HG03196 (cell line): ENCODE results near the gene RANBP3L.
"Not testable (repeated sequence)": the region's sequence is repeated elsewhere in the genome, so short reads cannot be mapped to it uniquely, and the experiment has no call there.

Source experiments
- ATAC-seq: cut with Tn5 transposase; IDR thresholded peaks from one replicate; pipeline ENCODE4 v1.9.1; 2021; ENCODE audit not compliant: unreplicated experiment

The RANBP3L gene

DNA sequence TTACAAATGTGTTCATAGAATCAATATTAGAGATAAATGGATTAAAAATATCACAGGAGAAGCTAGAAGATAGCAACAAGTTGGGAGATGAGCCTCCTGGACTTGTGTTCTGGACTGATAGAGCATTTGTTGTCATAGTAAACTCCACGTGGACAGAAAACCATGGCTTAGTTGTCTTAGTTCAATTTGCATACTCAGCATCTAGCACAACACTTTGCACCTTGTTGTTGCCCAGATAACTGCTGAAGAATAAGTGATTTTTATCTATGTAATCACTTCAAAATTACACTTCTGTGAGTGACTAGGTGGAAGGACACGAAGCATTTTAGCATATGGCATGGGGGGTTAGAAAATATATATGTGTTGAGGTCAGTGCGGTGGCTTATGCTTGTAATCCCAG is 4.0 kb downstream of the RANBP3L start:
- ATAC-seq = no peak

DNA sequence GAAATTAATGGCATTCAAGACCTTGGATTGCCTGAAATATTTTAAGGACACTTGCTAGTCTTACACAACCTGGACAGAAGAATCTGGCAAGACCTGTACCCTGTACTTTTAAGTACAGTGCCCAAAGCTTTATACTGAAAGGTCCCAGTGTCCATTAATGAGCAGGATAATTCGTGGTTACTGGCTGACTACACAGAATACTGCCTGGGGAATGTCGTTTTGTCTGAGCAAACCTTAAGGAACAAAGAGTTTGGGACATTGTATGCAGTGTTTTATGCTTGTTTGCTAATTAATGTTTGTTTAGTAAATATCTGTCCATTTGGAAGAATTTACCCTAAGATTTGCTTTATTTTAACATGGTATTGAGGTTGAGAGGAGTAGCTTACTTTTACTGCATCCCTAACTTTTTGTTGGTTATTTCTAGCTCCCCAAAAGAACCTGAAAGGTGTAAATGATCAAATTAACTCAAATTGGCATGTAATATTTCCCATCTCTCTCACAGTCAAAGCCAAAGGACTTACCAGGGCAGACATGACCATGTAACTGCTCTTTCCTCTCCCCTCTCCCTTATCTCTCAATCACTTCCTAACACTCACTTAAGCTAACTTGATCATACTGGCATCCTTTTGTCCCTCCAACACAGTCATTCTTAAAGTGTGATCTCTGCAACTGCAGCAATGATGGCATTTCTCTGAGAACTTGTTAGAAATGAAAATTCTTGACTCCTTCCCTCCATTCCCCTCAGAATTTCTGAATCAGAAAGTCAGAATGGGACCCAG is 15.7 kb downstream of the RANBP3L start:
- no peak for ATAC-seq

DNA sequence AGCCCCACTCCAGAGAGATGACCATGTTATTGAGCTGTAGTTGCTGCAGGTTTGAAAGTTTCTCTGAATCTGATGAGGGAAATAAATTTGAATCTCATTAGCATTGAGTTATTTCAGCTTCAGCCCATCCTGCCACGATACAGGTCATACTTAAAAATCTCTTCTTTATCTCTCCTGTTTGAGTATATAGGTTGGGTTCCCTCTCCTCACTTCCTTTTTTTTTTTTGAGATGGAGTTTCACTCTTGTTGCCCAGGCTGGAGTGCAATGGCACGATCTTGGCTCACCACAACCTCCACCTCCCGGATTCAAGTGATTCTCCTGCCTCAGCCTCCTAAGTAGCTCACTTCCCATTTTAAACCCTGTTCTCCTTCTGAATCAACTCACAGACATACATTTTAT is 17.9 kb downstream of the RANBP3L start:
- ATAC-seq = not testable (repeated sequence)

DNA sequence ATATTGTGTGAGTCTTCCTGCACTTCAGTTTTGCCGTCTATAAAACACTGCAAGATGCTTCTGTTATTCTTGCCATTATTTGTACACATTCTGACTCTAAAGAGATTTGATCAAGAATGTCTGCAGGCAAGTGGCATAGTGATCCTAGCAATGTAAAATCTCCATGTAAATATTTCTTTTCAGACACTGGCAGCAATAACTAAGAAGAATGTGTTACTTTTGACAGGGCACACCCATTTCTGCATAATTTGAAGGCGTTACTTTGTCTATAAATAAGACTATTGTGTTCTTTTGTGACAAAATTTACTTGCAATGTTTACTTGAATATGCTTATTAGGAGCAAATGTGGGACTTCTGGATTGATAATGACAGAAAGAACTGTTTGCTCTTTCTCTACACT is 20.1 kb downstream of the RANBP3L start:
- ATAC-seq = no peak

DNA sequence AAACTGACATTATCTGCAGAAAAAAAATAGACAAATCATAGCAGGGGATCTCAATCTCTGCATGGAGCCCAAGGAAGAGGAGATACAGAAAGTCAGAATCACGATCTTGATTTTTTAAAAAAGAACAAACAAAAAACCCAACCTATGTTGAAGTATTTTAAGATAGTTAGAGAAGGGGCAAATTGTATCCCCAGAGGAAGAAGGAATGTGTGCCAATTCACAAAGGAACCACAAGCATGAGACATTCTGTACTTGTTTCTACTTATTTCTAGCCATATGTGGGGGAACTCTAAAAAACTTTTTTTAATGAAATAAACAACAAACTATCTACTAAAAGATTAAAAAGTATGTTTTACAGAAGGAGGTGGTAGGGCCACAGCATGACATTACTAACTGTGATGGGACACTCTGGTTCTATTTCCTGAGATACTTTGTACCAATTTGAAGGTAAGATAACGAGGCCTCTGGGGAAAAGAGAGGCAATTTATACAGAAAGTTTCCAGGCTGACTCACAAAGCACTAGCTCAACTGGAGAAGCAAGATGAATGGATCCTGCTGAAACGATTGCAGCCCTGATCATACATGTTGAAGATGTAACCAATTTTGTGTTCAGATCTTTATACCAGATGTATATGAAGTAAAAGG is 22.5 kb downstream of the RANBP3L start:
- no peak for ATAC-seq

DNA sequence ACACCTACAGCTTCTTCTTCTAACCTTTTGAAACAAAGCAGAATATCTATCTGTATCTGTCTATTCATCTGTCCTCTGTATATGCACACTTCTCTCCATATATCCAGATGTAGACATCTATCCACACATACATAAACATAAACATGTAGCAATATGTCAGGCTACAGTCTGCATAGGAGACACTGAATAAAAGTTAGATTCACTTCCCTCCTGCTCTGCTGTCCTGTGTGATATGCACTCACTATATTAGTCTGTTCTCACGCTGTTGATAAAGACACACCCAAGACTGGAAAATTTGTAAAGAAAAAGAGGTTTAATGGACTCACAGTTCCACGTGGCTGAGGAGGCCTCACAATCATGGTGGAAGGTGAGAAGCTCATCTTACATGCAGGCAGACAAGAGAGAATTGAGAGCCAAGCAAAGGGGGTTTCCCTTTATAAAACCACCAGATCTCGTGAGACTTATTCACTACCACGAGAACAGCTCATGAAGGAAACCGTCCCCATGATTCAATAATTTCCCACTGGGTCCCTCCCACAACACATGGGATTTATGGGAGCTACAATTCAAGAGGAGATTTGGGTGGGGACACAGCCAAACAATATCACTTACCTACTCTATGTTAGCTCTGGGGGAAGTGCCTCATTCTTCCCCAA is 24.1 kb downstream of the RANBP3L start:
- ATAC-seq = no peak

DNA sequence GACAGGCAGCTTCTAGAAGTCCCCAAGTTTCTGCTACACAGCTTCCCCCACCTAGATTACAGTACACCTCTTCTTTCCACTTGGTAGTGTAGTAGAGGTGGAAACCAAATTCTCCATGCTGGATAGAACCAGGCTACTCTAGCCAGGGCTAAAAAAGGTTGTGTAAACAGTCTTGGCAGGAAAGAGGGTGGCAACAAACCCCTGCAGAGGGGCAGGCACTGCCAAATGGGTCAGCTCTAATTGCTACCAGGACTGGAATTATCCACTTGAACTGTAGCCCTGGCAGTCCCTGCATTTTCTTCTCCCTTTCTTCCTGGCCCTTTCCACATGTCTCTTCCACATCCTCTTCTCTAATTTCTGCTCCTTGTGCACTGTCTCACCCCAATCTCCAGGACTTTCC is 24.8 kb downstream of the RANBP3L start:
- ATAC-seq = no peak

DNA sequence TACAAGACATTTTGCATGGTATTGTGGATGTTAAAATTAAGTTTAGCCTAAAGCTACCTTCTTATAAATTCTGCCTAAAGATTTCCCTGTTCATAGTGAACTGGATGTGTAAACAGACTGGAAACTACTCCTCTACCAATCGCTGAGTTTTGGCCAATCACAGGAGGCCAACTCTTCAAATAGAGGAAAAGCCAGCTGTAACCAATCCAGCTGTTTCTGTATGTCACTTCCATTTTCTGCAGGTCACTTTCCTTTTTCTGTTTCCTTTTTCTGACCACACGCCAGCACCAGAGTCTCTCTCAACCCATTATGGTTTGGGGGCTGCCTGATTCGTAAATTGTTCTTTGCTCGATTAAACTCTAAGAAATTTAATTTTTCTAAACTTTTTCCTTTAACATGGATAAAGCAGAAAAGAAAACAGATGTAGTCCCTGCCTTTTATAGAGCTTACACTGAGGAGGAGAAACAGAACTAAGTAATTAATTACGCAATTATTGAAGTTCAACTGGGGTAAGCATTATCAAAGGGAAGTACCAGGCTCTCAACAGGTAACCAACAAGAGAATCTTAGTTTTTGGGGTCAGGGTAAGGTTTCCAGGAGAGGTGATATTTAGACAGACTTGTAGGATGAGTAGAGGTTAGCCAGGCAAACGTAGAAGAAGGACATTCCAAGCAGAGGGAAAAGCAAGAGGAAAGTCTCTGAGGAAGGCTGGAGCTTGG is 27.7 kb downstream of the RANBP3L start:
- no peak for ATAC-seq

DNA sequence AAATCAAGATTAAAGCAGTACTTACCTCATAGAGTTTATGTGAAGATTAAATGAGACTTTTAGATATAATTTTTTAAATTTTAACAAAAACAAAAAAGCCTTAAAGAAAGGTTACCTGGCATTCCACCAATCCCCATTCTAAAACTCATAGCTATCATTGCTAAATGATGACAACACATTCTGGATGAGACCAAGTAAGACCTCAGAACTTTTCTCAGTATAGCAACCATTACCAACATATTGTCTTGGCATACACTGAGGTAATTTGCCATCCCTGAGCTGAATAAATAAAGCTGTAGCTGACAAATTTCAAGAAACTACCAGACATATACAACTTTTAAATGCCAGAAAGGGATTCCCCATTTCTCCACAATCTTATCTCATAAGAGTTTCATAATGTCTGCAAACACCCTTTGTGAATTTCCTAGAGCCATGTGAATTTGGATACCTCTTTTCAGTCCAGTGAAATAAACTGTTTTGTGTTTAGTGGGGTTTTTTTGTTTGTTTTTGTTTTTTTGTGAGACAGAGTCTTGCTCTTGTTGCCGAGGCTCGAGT is 29.5 kb downstream of the RANBP3L start:
- no peak for ATAC-seq

DNA sequence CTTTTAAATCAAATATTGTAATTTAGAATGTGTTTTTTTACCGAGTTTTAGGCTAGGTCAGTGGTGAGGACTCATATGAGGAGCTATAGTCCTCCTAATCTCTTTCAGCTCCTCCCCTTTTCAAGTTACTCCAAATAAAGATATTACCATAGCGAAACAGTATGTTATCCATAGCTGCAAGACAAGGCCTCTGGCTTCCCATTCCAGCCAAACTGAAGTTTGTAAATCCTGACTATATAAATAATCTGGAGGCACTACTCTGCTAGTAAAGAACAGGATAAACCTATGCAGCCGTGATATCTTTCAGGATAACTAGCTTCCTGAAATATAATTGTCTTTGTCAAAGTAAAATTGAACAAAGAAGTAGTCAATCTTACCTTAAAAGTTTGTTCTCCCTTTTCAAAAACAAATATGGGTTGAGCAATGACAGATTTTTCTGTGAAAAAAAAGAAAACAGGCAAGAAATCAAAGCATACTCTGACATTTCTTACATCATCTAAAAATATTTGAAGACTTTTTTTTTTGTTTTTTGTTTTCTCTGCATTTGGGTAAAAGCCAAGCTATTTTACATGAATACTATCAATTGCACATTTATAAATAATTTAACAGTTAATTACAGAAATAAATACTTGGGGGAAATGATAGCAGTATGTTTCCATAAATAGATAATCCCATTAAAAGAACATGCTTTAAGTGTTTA is 30.7 kb downstream of the RANBP3L start:
- no peak for ATAC-seq

DNA sequence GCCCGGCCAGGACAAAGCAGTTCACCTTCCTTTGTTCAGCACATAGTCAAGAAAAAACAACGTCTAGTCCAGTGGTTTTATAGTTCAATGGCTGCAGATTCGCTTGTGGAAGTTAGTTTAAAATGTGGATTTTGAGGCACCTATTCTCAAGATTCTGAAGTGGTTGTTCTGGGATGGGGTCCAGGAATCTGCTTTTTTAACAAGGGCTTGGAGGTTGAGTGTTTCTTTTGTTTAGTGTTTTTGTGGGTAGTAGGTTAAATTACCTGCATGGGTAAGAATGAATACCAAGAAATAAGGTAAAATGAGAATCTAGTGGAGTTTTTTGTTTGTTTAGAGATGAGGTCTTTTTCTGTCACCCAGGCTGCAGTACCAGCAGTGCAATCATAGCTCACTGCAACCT is 31.5 kb downstream of the RANBP3L start:
- ATAC-seq = no peak

DNA sequence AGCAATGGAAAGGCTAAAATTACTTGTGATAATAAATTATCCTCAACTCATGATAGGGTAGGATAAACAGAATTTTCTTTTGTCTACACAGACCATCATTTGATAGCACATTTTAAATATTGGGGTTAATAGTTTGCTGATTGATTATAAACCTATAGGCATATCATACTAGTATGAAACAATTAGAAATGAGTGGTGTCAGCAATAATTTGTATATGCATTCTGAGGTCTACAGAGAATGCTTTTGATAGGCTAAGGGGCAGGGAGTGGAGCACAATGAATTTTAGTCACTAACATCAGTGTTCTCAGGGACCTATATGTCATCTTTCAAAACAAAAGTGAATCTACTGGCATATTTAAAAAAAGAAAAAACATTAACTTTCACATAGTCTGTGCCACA is 32.2 kb downstream of the RANBP3L start:
- ATAC-seq = no peak

DNA sequence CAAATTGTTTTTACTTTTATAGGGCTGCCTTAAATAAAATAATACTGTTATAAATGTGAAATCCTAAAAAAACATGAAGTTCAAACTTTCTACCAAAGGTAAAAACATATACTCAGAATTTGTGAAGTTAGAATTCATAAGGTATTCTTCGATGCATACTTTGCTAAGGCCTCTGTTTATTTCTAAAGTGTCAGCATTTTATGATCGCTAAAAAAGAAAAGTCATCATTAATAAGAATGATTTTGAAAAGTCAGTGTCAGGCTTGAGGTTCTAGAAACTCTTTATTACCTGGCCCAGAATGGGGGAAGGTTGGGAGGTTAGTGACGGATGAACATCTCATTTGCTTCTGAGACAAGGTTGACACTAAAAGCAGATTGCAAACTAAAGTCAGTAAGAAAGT is 33.8 kb downstream of the RANBP3L start:
- no peak for ATAC-seq

DNA sequence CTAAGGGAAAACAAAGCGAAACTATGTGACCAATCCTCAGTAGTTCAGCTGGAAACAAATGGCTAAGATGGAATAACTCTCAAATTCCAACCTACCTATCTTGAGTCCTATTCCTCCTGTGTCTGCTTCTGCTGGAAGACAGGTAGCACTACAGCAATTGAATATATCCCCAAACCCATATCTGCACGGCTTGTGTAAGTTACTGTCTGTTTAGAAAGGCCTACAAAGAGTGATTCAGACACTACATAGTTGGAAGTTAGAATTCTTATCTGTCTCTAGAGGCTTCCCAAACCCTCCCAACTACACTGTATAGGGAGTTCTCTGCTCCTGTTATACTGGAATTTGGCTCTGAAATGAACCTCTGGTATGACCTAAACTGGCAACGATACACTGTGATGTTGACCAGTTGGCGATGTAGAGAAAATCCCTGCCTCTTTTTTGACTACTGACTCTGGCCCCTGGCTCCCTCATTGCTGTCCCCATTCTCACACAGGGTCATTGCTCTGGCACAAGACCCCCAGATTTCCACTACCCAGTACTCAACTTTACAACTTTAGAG is 37.4 kb downstream of the RANBP3L start:
- no peak for ATAC-seq

DNA sequence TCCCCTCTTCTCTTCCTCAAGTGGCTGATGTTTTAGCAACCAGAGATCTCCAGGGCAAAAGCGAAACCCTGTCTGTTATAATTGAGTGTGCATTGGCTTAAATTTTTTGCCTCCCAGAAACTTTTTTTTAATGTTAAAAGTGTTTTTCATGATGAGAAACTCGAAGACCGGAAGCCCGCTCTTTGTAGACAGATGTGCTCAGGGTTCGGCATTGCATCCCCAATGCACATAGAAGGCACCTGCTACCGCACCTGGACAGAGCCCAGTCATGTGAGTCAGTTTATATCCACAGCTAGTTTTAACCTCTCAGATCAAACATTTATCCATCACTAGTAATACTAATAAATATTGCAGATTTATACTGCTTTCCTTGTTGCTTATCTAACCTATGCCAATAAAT is 40.5 kb downstream of the RANBP3L start:
- ATAC-seq = no peak

DNA sequence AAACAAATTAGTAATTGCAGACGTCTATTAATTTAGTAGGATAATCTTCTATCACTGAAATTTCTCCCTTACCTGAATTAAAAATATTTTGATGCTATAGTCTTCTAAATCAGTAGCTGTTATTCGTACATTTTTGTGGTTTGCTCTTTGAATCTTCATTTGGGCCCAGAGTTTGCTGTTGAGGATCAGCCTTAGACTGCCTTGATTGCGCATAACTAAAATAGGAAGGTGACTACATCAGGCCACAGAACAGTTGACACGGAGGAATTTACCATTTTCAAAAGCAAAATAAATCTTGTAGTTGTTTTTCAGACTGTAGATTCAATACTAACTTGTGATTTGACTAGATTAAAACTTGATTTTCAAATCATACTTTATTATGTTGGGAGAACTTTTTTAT is 48.1 kb downstream of the RANBP3L start:
- ATAC-seq = no peak

DNA sequence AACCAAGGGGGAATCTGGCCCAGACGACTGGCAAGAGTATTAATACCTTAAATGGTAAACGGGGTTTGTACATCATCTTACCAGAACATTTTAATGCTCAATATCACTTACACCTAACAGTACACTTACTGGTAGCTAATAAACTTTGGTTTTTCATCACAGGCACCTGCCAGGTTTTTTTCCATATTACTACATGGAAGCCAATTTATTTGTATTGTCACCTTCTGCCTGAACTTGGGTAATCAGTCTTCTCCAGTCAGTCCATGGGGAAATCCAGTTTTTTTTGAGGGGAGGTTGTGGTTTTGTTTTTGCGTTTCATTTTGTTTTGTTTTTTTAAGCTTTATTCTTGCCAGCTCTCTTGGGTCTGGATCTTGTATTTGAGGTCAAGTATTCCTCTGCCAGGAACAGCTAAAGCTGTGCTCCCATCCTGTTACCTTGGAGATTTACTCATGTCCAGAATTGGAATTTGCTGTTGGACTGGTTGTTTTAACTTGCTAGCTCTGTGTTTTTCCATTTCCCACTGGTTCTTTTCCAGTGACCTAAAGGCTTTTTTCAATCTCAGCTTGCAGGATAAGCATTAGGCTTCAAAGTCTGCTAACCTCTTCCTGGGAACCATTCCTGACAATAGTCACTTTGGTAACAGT is 48.9 kb downstream of the RANBP3L start:
- ATAC-seq = no peak

DNA sequence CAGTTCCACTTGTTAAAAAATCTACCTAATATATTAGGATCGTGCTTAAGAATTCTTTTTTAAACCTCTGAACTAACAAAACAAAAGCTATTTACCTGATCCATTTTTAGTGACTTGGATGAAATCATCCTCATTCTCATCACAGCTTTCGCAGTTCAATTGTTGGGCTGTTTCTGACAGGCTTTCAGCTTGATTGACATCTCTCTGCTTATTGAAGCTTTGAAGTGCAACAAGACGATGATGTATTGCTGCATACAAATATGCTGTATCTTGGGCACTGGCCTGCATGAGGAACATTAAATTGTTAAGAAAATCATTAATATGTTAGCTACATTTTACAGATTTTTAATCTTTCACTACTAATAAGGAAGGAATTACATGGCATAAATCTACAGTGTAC is 50.5 kb downstream of the RANBP3L start:
- no peak for ATAC-seq

DNA sequence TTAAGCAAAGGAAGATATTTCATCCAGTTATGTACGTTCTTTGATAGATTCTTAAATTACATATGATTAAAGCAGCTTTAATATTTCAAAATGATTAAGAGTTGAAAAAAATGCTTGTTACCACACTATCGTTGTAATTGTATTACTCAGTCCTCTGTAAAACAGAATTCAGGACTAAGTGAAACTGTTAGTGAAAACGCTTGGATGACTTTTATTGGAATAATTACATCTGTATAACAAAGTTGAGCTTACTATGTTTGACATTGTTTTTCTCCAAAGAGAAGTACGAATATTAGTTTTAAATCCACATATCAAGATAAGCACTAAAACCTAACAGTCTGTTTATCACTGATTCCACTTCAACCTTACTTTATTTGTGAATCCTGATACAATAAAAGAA is 51.3 kb downstream of the RANBP3L start:
- ATAC-seq = no peak
